Naive B cell (primary cell): ENCODE data around the gene MAP3K1. TPM values are rescaled to one million over a fixed set of nuclear protein-coding genes. Genes with fewer than 3 reads are reported as not detected.
A peak's percentile ranks its signal among the peaks of the same experiment; 100 is the strongest.

Experiments used
- ATAC-seq, 2 donors: fragments of 150-1000 bp; cut with Tn5 transposase; 2 replicates each; pipeline ENCODE4 v1.10.0; 2021; ENCODE audit warnings: low read depth in 2 of 2, mild to moderate bottlenecking in 2 of 2, moderate library complexity in 2 of 2
- DNase-seq: peaks from one replicate; pipeline ENCODE4 v3.0.0; 2022
- H3K27ac Mint-ChIP-seq, 6 donors: one replicate each; pipeline ENCODE4 v1.8.0; 2020 to 2022; ENCODE audit warnings: mild to moderate bottlenecking in 6 of 6, mixed read lengths in 6 of 6, moderate library complexity in 5 of 6, inconsistent platforms in 2 of 6
- H3K27me3 Mint-ChIP-seq, 3 donors: one replicate each; pipeline ENCODE4 v1.8.0; 2021 to 2022; ENCODE audit warnings: mixed read lengths in 3 of 3, mild to moderate bottlenecking in 1 of 3
- H3K36me3 Mint-ChIP-seq, 2 donors: one replicate each; pipeline ENCODE4 v1.8.0; 2020 to 2022; ENCODE audit warnings: mixed read lengths in 2 of 2, inconsistent platforms in 1 of 2, mild to moderate bottlenecking in 1 of 2
- H3K4me1 Mint-ChIP-seq, 3 donors: one replicate each; pipeline ENCODE4 v1.8.0; 2020 to 2022; ENCODE audit warnings: mixed read lengths in 3 of 3, inconsistent platforms in 1 of 3, mild to moderate bottlenecking in 1 of 3, moderate library complexity in 1 of 3
- H3K4me3 Mint-ChIP-seq, 8 donors: one replicate each; pipeline ENCODE4 v1.8.0; 2020 to 2022; ENCODE audit warnings: mild to moderate bottlenecking in 8 of 8, mixed read lengths in 8 of 8, moderate library complexity in 8 of 8, inconsistent platforms in 2 of 8
- H3K9me3 Mint-ChIP-seq, 7 donors: one replicate each; pipeline ENCODE4 v1.8.0; 2020 to 2022; ENCODE audit warnings: mixed read lengths in 7 of 7, mild to moderate bottlenecking in 5 of 7, inconsistent platforms in 2 of 7, moderate library complexity in 1 of 7
- polyA plus RNA-seq, 6 donors: library from polyadenylated mRNA; unstranded; fragments of 300-500 nt; fragmentation: Illumina TruSeq; gene quantifications; one replicate each; pipeline ENCODE4 v1.2.3, GENCODE V29; 2021; ENCODE audit warnings: low read depth in 6 of 6

The MAP3K1 gene
- polyA plus RNA-seq, 6 donors from 2014 or later = 39.8 to 106 (median 90.2) TPM

GRCh38 chr5:56900858-56901578 is 85.7 kb downstream of the MAP3K1 start:
- peaks cover 0 to 5% of the 10 kb centered on the region in 2 donors for H3K36me3 Mint-ChIP-seq
- peaks cover 0 to 5% (median 4%) of the 10 kb centered on the region in 3 donors for H3K27me3 Mint-ChIP-seq
- DNase-seq (peak; percentile 46), ATAC-seq (peak; percentile 42 to 58)
- no peak overlapping the region for H3K4me3 Mint-ChIP-seq
- H3K27ac Mint-ChIP-seq = no peak overlapping the region
- H3K4me1 Mint-ChIP-seq = peaks cover 0 to 6% (median 3%) of the 10 kb centered on the region in 3 donors
- H3K9me3 Mint-ChIP-seq = peaks cover 0 to 2% (median 0%) of the 10 kb centered on the region in 7 donors

GRCh38 chr5:56908942-56909293 is 93.6 kb downstream of the MAP3K1 start:
- peaks cover 0 to 5% (median 0%) of the 10 kb centered on the region in 3 donors for H3K27me3 Mint-ChIP-seq
- H3K27ac Mint-ChIP-seq = peak overlapping the region; percentile 84 to 98 (median 96)
- ATAC-seq = peak; percentile 1 to 5

GRCh38 chr5:56909294-56910209 is 94.2 kb downstream of the MAP3K1 start, which contains the start of gene SETD9:
SETD9 (plus strand) TSS chr5:56909596; CDS start chr5:56909646, 50 bp downstream.
- peak; percentile 81 to 82 for ATAC-seq
- H3K4me1 Mint-ChIP-seq = peaks cover 18 to 23% (median 20%) of the 10 kb centered on the region in 3 donors

More at GRCh38 chr5:56908942-56909293, 93.6 kb downstream of the MAP3K1 start:
- Mint-ChIP-seq H3K4me1 (peaks cover 18 to 23% (median 20%) of the 10 kb centered on the region in 3 donors), H3K9me3 (peaks cover 0 to 9% (median 3%) of the 10 kb centered on the region in 7 donors), H3K4me3 (peak overlapping the region; percentile 88 to 99 (median 97)), H3K36me3 (peaks cover 0 to 3% of the 10 kb centered on the region in 2 donors)
- no peak for DNase-seq

GRCh38 chr5:56910210-56910965 is 95.0 kb downstream of the MAP3K1 start:
- DNase-seq = no peak
- Mint-ChIP-seq H3K36me3 (peaks cover 0 to 4% of the 10 kb centered on the region in 2 donors), H3K4me3 (peak overlapping the region; percentile 88 to 99 (median 97)), H3K27me3 (no peaks in the 10 kb centered on the region), H3K4me1 (peaks cover 18 to 23% (median 20%) of the 10 kb centered on the region in 3 donors), H3K27ac (peak overlapping the region; percentile 72 to 96 (median 94)), H3K9me3 (peaks cover 0 to 6% (median 3%) of the 10 kb centered on the region in 7 donors)
- ATAC-seq = peak; percentile 9 to 10

More at GRCh38 chr5:56909294-56910209, 94.2 kb downstream of the MAP3K1 start, which contains the start of gene SETD9:
- peak; percentile 86 for DNase-seq
- Mint-ChIP-seq H3K4me3 (peak within 1 kb of the TSS; percentile 88 to 99 (median 97)), H3K9me3 (peaks cover 0 to 6% (median 3%) of the 10 kb centered on the region in 7 donors), H3K36me3 (peaks cover 0 to 4% of the 10 kb centered on the region in 2 donors), H3K27ac (peak within 1 kb of the TSS; percentile 92 to 98 (median 96)), H3K27me3 (no peaks in the 10 kb centered on the region)

GRCh38 chr5:56913766-56914165 is 98.4 kb downstream of the MAP3K1 start:
- Mint-ChIP-seq H3K36me3 (peaks cover 0 to 4% of the 10 kb centered on the region in 2 donors), H3K27me3 (no peaks in the 10 kb centered on the region), H3K9me3 (no peaks in the 10 kb centered on the region), H3K4me3 (no peak overlapping the region), H3K27ac (no peak overlapping the region), H3K4me1 (peaks cover 12 to 16% (median 12%) of the 10 kb centered on the region in 3 donors)
- ATAC-seq = no peak
- no peak for DNase-seq

GRCh38 chr5:56914678-56915077 is 99.3 kb downstream of the MAP3K1 start:
- no peak for ATAC-seq
- Mint-ChIP-seq H3K9me3 (no peaks in the 10 kb centered on the region), H3K27me3 (no peaks in the 10 kb centered on the region), H3K4me1 (peaks cover 7 to 10% (median 8%) of the 10 kb centered on the region in 3 donors), H3K27ac (no peak overlapping the region), H3K36me3 (peaks cover 0 to 4% of the 10 kb centered on the region in 2 donors), H3K4me3 (no peak overlapping the region)
- DNase-seq = no peak

- peak overlapping the region in 1 of 6 donors; percentile 9 for H3K27ac Mint-ChIP-seq
- no peaks in the 10 kb centered on the region for H3K27me3 Mint-ChIP-seq
Measured at GRCh38 chr5:56917534-56917933, 102.2 kb downstream of the MAP3K1 start.

GRCh38 chr5:56918054-56918453 is 102.7 kb downstream of the MAP3K1 start:
- Mint-ChIP-seq H3K4me1 (no peaks in the 10 kb centered on the region), H3K27me3 (no peaks in the 10 kb centered on the region), H3K9me3 (no peaks in the 10 kb centered on the region), H3K36me3 (peaks cover 0 to 4% of the 10 kb centered on the region in 2 donors), H3K27ac (peak overlapping the region in 1 of 6 donors; percentile 2), H3K4me3 (no peak overlapping the region)
- DNase-seq = no peak
- ATAC-seq = no peak

More at GRCh38 chr5:56917534-56917933, 102.2 kb downstream of the MAP3K1 start:
- H3K36me3 Mint-ChIP-seq = peaks cover 0 to 4% of the 10 kb centered on the region in 2 donors
- ATAC-seq (no peak), DNase-seq (no peak)
- no peak overlapping the region for H3K4me3 Mint-ChIP-seq
- no peaks in the 10 kb centered on the region for H3K4me1 Mint-ChIP-seq
- H3K9me3 Mint-ChIP-seq = no peaks in the 10 kb centered on the region

GRCh38 chr5:56919942-56920662 is 104.8 kb downstream of the MAP3K1 start:
- no peaks in the 10 kb centered on the region for H3K4me1 Mint-ChIP-seq
- DNase-seq (no peak), ATAC-seq (no peak)
- H3K36me3 Mint-ChIP-seq = no peaks in the 10 kb centered on the region
- H3K27me3 Mint-ChIP-seq = no peaks in the 10 kb centered on the region
- H3K4me3 Mint-ChIP-seq = no peak overlapping the region
- no peaks in the 10 kb centered on the region for H3K9me3 Mint-ChIP-seq
- peak overlapping the region in 2 of 6 donors; percentile 32 to 33 for H3K27ac Mint-ChIP-seq

GRCh38 chr5:56922922-56923321 is 107.6 kb downstream of the MAP3K1 start:
- Mint-ChIP-seq H3K9me3 (no peaks in the 10 kb centered on the region), H3K4me1 (no peaks in the 10 kb centered on the region), H3K4me3 (no peak overlapping the region), H3K27me3 (no peaks in the 10 kb centered on the region), H3K27ac (peak overlapping the region in 1 of 6 donors; percentile 25), H3K36me3 (peaks cover 0 to 6% of the 10 kb centered on the region in 2 donors)
- DNase-seq (no peak), ATAC-seq (no peak)

GRCh38 chr5:56934325-56934724 is 119.0 kb downstream of the MAP3K1 start:
- Mint-ChIP-seq H3K36me3 (peaks cover 0 to 12% of the 10 kb centered on the region in 2 donors), H3K27me3 (no peaks in the 10 kb centered on the region), H3K4me3 (no peak overlapping the region), H3K9me3 (no peaks in the 10 kb centered on the region), H3K4me1 (no peaks in the 10 kb centered on the region), H3K27ac (no peak overlapping the region)
- ATAC-seq = no peak
- DNase-seq = no peak

- Mint-ChIP-seq H3K27ac (no peak overlapping the region), H3K27me3 (no peaks in the 10 kb centered on the region), H3K4me1 (peaks cover 4 to 13% (median 7%) of the 10 kb centered on the region in 3 donors), H3K9me3 (no peaks in the 10 kb centered on the region), H3K36me3 (peaks cover 25 to 27% of the 10 kb centered on the region in 2 donors), H3K4me3 (no peak overlapping the region)
- DNase-seq (no peak), ATAC-seq (no peak)
Measured at GRCh38 chr5:56938858-56939257, 123.5 kb downstream of the MAP3K1 start.
